Measurements from ENCODE around the gene PIM3. TPM values are rescaled to one million over a fixed set of nuclear protein-coding genes. Genes with fewer than 3 reads are reported as not detected.

Gene PIM3
- total RNA-seq, 1 donor from 2014 or later = 290 TPM

DNA sequence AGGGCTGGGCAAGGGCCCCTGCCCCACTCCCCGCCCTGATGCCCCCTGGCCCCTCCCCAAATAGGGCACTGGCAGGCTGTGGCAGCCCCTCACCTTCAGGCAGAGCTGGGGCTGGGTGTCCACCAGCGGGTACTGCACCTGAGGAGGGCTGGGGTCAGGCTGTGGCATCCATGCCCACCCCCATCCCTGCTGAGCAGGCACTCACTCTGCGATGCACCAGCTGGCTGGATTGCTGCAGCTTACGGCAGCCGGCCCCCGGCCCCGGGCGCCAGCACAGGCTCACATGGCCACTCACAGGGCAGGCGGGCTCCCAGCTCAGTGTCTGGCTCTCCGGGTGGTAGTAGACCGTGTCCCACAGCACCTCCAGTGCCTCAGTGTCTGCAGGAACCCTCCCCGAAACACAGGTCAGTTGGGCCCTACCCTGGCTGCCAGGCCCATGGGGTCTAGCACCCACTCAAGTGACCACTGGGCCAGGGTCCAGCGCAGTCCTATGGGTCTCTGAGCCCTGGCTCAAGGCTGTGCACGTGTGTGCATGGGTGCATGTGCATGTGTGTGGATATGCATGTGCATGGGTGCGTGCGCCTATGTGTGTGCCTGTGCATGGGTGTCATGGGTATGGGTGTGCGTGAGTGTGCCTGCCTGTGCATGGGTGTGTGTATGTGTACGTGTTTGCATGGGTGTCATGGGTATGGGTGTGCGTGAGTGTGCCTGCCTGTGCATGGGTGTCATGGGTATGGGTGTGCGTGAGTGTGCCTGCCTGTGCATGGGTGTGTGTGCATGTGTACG lies 37.6 kb downstream of the PIM3 start:
- intact Hi-C loops (cut with micrococcal nuclease) = no loop called here
- DNase-seq (ENCODE audit: low spot score) = no peak
- Mint-ChIP-seq H3K4me1 (ENCODE audit: low read depth) (peaks cover 14% of the 10 kb centered on the region), H3K27ac (no peak overlapping the region), H3K9me3 (no peaks in the 10 kb centered on the region), H3K4me3 (no peak overlapping the region), H3K27me3 (ENCODE audit: insufficient read depth) (peaks cover 4% of the 10 kb centered on the region), H3K36me3 (ENCODE audit: low read depth) (no peaks in the 10 kb centered on the region)

DNA sequence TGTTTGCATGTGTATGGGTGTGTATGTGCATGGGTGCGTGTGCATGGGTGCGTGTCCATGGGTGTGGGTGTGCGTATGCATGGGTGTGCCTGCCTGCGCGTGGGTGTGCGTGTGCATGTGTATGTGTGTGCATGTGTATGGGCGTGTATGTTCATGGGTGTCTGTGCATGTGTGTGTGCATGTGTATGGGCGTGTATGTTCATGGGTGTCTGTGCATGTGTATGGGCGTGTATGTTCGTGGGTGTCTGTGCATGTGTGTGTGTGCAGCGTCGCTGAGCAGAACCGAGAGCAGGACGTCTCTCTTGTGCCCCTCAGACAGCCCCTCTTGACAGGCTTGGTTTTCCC lies 38.1 kb downstream of the PIM3 start:
- intact Hi-C loops (cut with micrococcal nuclease) = no loop called here
- Mint-ChIP-seq H3K4me1 (ENCODE audit: low read depth) (peaks cover 9% of the 10 kb centered on the region), H3K4me3 (no peak overlapping the region), H3K27ac (no peak overlapping the region), H3K27me3 (ENCODE audit: insufficient read depth) (peaks cover 2% of the 10 kb centered on the region), H3K36me3 (ENCODE audit: low read depth) (no peaks in the 10 kb centered on the region), H3K9me3 (no peaks in the 10 kb centered on the region)
- no peak for DNase-seq (ENCODE audit: low spot score)

GRCh38 chr22:49999063-49999945 lies 38.7 kb downstream of the PIM3 start:
- no peak for DNase-seq (ENCODE audit: low spot score)
- Mint-ChIP-seq H3K27me3 (ENCODE audit: insufficient read depth) (peaks cover 4% of the 10 kb centered on the region), H3K4me1 (ENCODE audit: low read depth) (peaks cover 9% of the 10 kb centered on the region), H3K27ac (no peak overlapping the region), H3K9me3 (no peaks in the 10 kb centered on the region), H3K36me3 (ENCODE audit: low read depth) (no peaks in the 10 kb centered on the region), H3K4me3 (no peak overlapping the region)
- intact Hi-C loops (cut with micrococcal nuclease) = no loop called here

GRCh38 chr22:49999946-50000586 lies 39.5 kb downstream of the PIM3 start:
- intact Hi-C loops (cut with micrococcal nuclease) = no loop called here
- DNase-seq (ENCODE audit: low spot score) = no peak
- peaks cover 9% of the 10 kb centered on the region for H3K4me1 Mint-ChIP-seq (ENCODE audit: low read depth)
- H3K36me3 Mint-ChIP-seq (ENCODE audit: low read depth) = no peaks in the 10 kb centered on the region
- H3K27me3 Mint-ChIP-seq (ENCODE audit: insufficient read depth) = peaks cover 4% of the 10 kb centered on the region
- H3K27ac Mint-ChIP-seq = no peak overlapping the region
- no peaks in the 10 kb centered on the region for H3K9me3 Mint-ChIP-seq
- no peak overlapping the region for H3K4me3 Mint-ChIP-seq

- no peaks in the 10 kb centered on the region for H3K36me3 Mint-ChIP-seq (ENCODE audit: low read depth)
- no peaks in the 10 kb centered on the region for H3K9me3 Mint-ChIP-seq
- peaks cover 9% of the 10 kb centered on the region for H3K4me1 Mint-ChIP-seq (ENCODE audit: low read depth)
- DNase-seq (ENCODE audit: low spot score) = no peak
- no peak overlapping the region for H3K27ac Mint-ChIP-seq
- H3K4me3 Mint-ChIP-seq = no peak overlapping the region
- peaks cover 4% of the 10 kb centered on the region for H3K27me3 Mint-ChIP-seq (ENCODE audit: insufficient read depth)
- intact Hi-C loops (cut with micrococcal nuclease) = no loop called here
Measured at GRCh38 chr22:50000587-50001387, 40.2 kb downstream of the PIM3 start.

DNA sequence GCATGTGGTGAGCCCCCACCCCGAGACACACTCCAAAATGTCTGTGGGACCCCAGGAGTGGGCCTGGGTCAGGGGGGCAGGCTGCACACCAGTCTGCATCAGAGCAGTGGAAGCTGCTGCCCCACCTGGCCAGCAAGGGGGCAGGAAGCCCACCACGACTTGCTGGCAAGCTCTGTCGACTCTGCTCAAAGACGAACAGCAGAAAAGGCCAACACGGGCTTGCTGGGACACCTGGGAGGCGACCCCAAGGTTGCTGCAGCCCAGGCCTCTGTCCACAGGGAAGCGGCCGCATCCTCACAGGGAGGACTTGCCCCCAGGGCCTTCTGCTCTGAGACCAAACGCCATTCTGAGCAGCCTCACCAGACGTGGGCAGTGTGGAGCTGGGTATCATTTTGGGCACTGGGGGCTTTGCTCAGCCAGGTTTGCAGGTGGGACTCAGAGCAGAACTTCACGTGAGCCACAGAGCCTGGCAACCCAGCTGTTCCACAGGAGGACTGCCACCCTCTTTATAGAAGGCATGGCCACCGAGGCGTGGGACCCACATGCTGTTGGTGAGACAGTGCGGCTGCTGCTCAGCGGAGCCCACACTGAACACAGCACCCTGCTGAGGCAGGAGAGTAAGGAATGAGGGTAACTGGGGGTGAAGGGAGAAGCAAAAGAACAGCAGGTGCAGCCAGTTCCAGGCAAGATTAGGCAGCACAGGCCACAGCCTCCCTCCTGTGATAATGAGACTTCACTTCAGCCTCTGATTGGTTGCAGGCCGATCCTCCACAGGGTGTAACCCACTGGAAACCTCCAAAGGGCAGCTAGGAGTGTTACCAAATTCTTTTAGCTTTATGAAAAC lies 41.0 kb downstream of the PIM3 start:
- Mint-ChIP-seq H3K36me3 (ENCODE audit: low read depth) (no peaks in the 10 kb centered on the region), H3K4me1 (ENCODE audit: low read depth) (peaks cover 9% of the 10 kb centered on the region), H3K27ac (no peak overlapping the region), H3K4me3 (no peak overlapping the region), H3K9me3 (no peaks in the 10 kb centered on the region), H3K27me3 (ENCODE audit: insufficient read depth) (peaks cover 4% of the 10 kb centered on the region)
- no peak for DNase-seq (ENCODE audit: low spot score)
- intact Hi-C loops (cut with micrococcal nuclease) = no loop called here

- Mint-ChIP-seq H3K27me3 (ENCODE audit: insufficient read depth) (peaks cover 4% of the 10 kb centered on the region), H3K36me3 (ENCODE audit: low read depth) (no peaks in the 10 kb centered on the region), H3K27ac (no peak overlapping the region), H3K4me3 (no peak overlapping the region), H3K4me1 (ENCODE audit: low read depth) (peaks cover 9% of the 10 kb centered on the region), H3K9me3 (no peaks in the 10 kb centered on the region)
- intact Hi-C loops (cut with micrococcal nuclease) = no loop called here
- no peak for DNase-seq (ENCODE audit: low spot score)
Measured at GRCh38 chr22:50002791-50003190, 42.2 kb downstream of the PIM3 start.

DNA sequence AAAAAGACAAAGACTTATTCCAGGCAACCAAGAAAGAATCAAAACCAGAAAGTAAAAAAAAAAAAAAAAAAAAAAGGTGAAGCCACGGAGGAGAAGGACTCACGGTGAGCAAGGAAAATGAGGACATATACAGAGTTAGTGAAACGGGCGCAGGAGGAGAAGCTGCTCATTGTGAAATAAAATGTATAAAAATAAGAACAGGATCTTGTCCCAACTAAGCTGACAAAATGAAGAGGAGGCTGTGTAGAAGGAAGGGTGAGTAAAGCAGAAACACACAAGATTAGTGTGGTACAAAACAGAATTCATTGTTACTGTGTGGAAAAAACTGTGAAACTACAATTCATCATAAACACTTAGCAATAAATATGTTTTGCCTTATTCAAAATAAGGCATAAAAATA lies 44.3 kb downstream of the PIM3 start:
- Mint-ChIP-seq H3K4me3 (no peak overlapping the region), H3K9me3 (no peaks in the 10 kb centered on the region), H3K36me3 (ENCODE audit: low read depth) (no peaks in the 10 kb centered on the region), H3K4me1 (ENCODE audit: low read depth) (no peaks in the 10 kb centered on the region), H3K27me3 (ENCODE audit: insufficient read depth) (peaks cover 4% of the 10 kb centered on the region), H3K27ac (peak overlapping the region; percentile 61)
- intact Hi-C loops (cut with micrococcal nuclease) = loop anchor here (2.0 kb wide), 1 partner anchor 14 kb away; no protein-coding TSS in a partner anchor
- DNase-seq (ENCODE audit: low spot score) = no peak

DNA sequence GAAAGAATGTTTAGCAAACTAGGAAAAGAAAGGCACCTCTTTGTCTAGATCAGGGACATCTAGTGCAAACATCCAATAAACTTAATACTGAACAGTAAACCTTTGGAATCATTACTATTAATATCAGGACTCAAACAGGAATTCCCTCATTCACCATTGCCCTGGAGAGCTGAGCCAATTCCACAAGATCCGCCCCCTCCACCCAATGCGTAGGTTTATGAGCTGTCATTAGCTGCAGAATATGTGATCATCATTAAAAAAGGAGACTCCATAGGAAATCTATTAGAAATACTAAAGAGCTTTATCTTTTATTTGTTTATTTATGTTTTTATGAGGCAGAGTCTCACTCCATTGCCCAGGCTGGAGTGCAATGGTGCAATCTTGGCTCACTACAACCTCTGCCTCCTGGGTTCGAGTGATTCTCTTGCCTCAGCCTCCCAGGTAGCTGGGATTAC lies 46.5 kb downstream of the PIM3 start:
- peak overlapping the region; percentile 44 for H3K27ac Mint-ChIP-seq
- H3K4me3 Mint-ChIP-seq = no peak overlapping the region
- peaks cover 10% of the 10 kb centered on the region for H3K27me3 Mint-ChIP-seq (ENCODE audit: insufficient read depth)
- peaks cover 8% of the 10 kb centered on the region for H3K4me1 Mint-ChIP-seq (ENCODE audit: low read depth)
- H3K9me3 Mint-ChIP-seq = no peaks in the 10 kb centered on the region
- DNase-seq (ENCODE audit: low spot score) = no peak
- intact Hi-C loops (cut with micrococcal nuclease) = no loop called here
- H3K36me3 Mint-ChIP-seq (ENCODE audit: low read depth) = no peaks in the 10 kb centered on the region

DNA sequence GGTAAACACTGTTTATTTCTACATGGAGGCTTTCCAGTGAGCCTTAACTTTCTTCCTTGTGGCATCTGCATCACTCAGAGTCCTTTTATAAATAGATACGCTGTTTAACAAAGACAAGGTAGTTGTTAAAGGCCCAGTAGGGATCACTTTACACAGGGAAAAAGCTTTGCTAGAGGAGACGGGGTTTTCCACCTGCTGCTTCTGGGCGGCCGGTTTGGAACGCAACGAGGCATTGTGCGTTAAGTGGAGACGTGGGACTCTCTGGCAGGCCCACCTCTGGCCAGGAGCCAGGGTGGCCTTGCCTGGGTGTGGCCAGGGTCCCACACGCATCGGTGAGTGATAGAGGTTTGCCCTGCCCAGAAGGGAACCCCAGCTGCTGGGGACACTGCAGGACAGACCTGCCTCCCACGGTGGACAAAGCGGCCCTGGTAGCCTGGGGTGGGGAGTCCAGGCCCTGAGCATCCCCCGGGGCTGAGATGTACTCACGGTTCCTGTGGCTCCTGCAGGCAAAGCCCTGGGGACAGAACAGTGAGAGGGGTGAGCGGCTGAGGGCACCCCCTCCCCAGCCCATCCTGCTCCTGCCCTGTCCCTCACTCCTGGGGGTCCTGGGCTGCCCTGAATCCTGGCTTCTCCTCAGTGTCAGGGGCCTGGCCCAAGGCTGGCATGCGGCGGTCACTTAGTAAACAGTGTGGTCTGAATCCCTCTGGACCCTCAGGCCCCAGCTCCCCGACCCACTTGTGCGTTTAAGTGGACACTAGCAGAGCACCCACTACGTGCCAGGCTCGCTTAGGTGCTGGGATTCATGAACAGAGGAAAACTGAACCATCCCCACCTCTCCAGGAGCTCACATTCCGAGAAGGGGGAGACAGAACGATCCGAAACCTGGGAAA lies 47.8 kb downstream of the PIM3 start:
- H3K4me1 Mint-ChIP-seq (ENCODE audit: low read depth) = peaks cover 8% of the 10 kb centered on the region
- intact Hi-C loops (cut with micrococcal nuclease) = no loop called here
- H3K9me3 Mint-ChIP-seq = no peaks in the 10 kb centered on the region
- no peak overlapping the region for H3K4me3 Mint-ChIP-seq
- peaks cover 10% of the 10 kb centered on the region for H3K27me3 Mint-ChIP-seq (ENCODE audit: insufficient read depth)
- no peaks in the 10 kb centered on the region for H3K36me3 Mint-ChIP-seq (ENCODE audit: low read depth)
- DNase-seq (ENCODE audit: low spot score) = no peak
- peak overlapping the region; percentile 58 for H3K27ac Mint-ChIP-seq

GRCh38 chr22:50009251-50009650 lies 48.7 kb downstream of the PIM3 start:
- Mint-ChIP-seq H3K4me3 (no peak overlapping the region), H3K4me1 (ENCODE audit: low read depth) (peaks cover 8% of the 10 kb centered on the region), H3K27ac (no peak overlapping the region), H3K9me3 (no peaks in the 10 kb centered on the region), H3K27me3 (ENCODE audit: insufficient read depth) (peaks cover 8% of the 10 kb centered on the region), H3K36me3 (ENCODE audit: low read depth) (no peaks in the 10 kb centered on the region)
- intact Hi-C loops (cut with micrococcal nuclease) = no loop called here
- no peak for DNase-seq (ENCODE audit: low spot score)
